ENCODE measurements around the gene RHOC.

Gene RHOC

GRCh38 chr1:112686417-112686816 is 20.5 kb downstream of the RHOC start:
- Histone ChIP-seq H3K27me3 (replicated peaks; ENCODE audit: control insufficient read depth, insufficient read depth, low read length, poor library complexity, severe bottlenecking) (no peaks in the 10 kb centered on the region), H3K36me3 (ENCODE audit: control insufficient read depth, insufficient read depth, low read length) (peaks cover 10% of the 10 kb centered on the region), H3K9me3 (ENCODE audit: control insufficient read depth, low read length) (no peaks in the 10 kb centered on the region), H3K27ac (ENCODE audit: insufficient read depth, low read length, poor library complexity, severe bottlenecking) (no peak overlapping the region), H3K4me3 (ENCODE audit: insufficient read depth, low read depth, low read length, poor library complexity, severe bottlenecking) (no peak overlapping the region), H3K4me1 (ENCODE audit: control insufficient read depth, insufficient read depth, low read length, poor library complexity, severe bottlenecking) (no peaks in the 10 kb centered on the region)
- no peak for DNase-seq

GRCh38 chr1:112685913-112686312 is 21.0 kb downstream of the RHOC start:
- Histone ChIP-seq H3K36me3 (ENCODE audit: control insufficient read depth, insufficient read depth, low read length) (peaks cover 9% of the 10 kb centered on the region), H3K9me3 (ENCODE audit: control insufficient read depth, low read length) (no peaks in the 10 kb centered on the region), H3K27me3 (replicated peaks; ENCODE audit: control insufficient read depth, insufficient read depth, low read length, poor library complexity, severe bottlenecking) (no peaks in the 10 kb centered on the region), H3K4me3 (ENCODE audit: insufficient read depth, low read depth, low read length, poor library complexity, severe bottlenecking) (no peak overlapping the region), H3K4me1 (ENCODE audit: control insufficient read depth, insufficient read depth, low read length, poor library complexity, severe bottlenecking) (no peaks in the 10 kb centered on the region), H3K27ac (ENCODE audit: insufficient read depth, low read length, poor library complexity, severe bottlenecking) (no peak overlapping the region)
- DNase-seq = no peak

- H3K4me3 ChIP-seq (ENCODE audit: insufficient read depth, low read depth, low read length, poor library complexity, severe bottlenecking) = no peak overlapping the region
- H3K27me3 ChIP-seq (replicated peaks; ENCODE audit: control insufficient read depth, insufficient read depth, low read length, poor library complexity, severe bottlenecking) = no peaks in the 10 kb centered on the region
- no peak overlapping the region for H3K27ac ChIP-seq (ENCODE audit: insufficient read depth, low read length, poor library complexity, severe bottlenecking)
- H3K4me1 ChIP-seq (ENCODE audit: control insufficient read depth, insufficient read depth, low read length, poor library complexity, severe bottlenecking) = peaks cover 18% of the 10 kb centered on the region
- H3K36me3 ChIP-seq (ENCODE audit: control insufficient read depth, insufficient read depth, low read length) = no peaks in the 10 kb centered on the region
- H3K9me3 ChIP-seq (ENCODE audit: control insufficient read depth, low read length) = no peaks in the 10 kb centered on the region
- no peak for DNase-seq
These were observed 28.3 kb downstream of the RHOC start for GRCh38 chr1:112678605-112679004.

GRCh38 chr1:112677501-112677900 is 29.4 kb downstream of the RHOC start:
- no peak overlapping the region for H3K27ac ChIP-seq (ENCODE audit: insufficient read depth, low read length, poor library complexity, severe bottlenecking)
- no peak overlapping the region for H3K4me3 ChIP-seq (ENCODE audit: insufficient read depth, low read depth, low read length, poor library complexity, severe bottlenecking)
- no peak for DNase-seq
- no peaks in the 10 kb centered on the region for H3K27me3 ChIP-seq (replicated peaks; ENCODE audit: control insufficient read depth, insufficient read depth, low read length, poor library complexity, severe bottlenecking)
- no peaks in the 10 kb centered on the region for H3K36me3 ChIP-seq (ENCODE audit: control insufficient read depth, insufficient read depth, low read length)
- no peaks in the 10 kb centered on the region for H3K9me3 ChIP-seq (ENCODE audit: control insufficient read depth, low read length)
- peaks cover 19% of the 10 kb centered on the region for H3K4me1 ChIP-seq (ENCODE audit: control insufficient read depth, insufficient read depth, low read length, poor library complexity, severe bottlenecking)

- Histone ChIP-seq H3K4me3 (ENCODE audit: insufficient read depth, low read depth, low read length, poor library complexity, severe bottlenecking) (no peak overlapping the region), H3K36me3 (ENCODE audit: control insufficient read depth, insufficient read depth, low read length) (no peaks in the 10 kb centered on the region), H3K9me3 (ENCODE audit: control insufficient read depth, low read length) (no peaks in the 10 kb centered on the region), H3K4me1 (ENCODE audit: control insufficient read depth, insufficient read depth, low read length, poor library complexity, severe bottlenecking) (peaks cover 19% of the 10 kb centered on the region), H3K27me3 (replicated peaks; ENCODE audit: control insufficient read depth, insufficient read depth, low read length, poor library complexity, severe bottlenecking) (no peaks in the 10 kb centered on the region), H3K27ac (ENCODE audit: insufficient read depth, low read length, poor library complexity, severe bottlenecking) (no peak overlapping the region)
- DNase-seq = no peak
These were observed 30.4 kb downstream of the RHOC start for GRCh38 chr1:112676543-112676942.

GRCh38 chr1:112675728-112676381 is 31.1 kb downstream of the RHOC start:
- Histone ChIP-seq H3K4me3 (ENCODE audit: insufficient read depth, low read depth, low read length, poor library complexity, severe bottlenecking) (peak overlapping the region; percentile 95), H3K4me1 (ENCODE audit: control insufficient read depth, insufficient read depth, low read length, poor library complexity, severe bottlenecking) (peaks cover 19% of the 10 kb centered on the region), H3K9me3 (ENCODE audit: control insufficient read depth, low read length) (no peaks in the 10 kb centered on the region), H3K27me3 (replicated peaks; ENCODE audit: control insufficient read depth, insufficient read depth, low read length, poor library complexity, severe bottlenecking) (no peaks in the 10 kb centered on the region), H3K36me3 (ENCODE audit: control insufficient read depth, insufficient read depth, low read length) (no peaks in the 10 kb centered on the region), H3K27ac (ENCODE audit: insufficient read depth, low read length, poor library complexity, severe bottlenecking) (peak overlapping the region; percentile 79)
- DNase-seq = no peak

GRCh38 chr1:112674986-112675727 is 31.8 kb downstream of the RHOC start:
- Histone ChIP-seq H3K27ac (ENCODE audit: insufficient read depth, low read length, poor library complexity, severe bottlenecking) (peak overlapping the region; percentile 79), H3K27me3 (replicated peaks; ENCODE audit: control insufficient read depth, insufficient read depth, low read length, poor library complexity, severe bottlenecking) (no peaks in the 10 kb centered on the region), H3K36me3 (ENCODE audit: control insufficient read depth, insufficient read depth, low read length) (no peaks in the 10 kb centered on the region), H3K9me3 (ENCODE audit: control insufficient read depth, low read length) (no peaks in the 10 kb centered on the region), H3K4me1 (ENCODE audit: control insufficient read depth, insufficient read depth, low read length, poor library complexity, severe bottlenecking) (peaks cover 19% of the 10 kb centered on the region), H3K4me3 (ENCODE audit: insufficient read depth, low read depth, low read length, poor library complexity, severe bottlenecking) (peak overlapping the region; percentile 95)
- DNase-seq = peak in 2 of 3 donors; percentile 5 to 24

- Histone ChIP-seq H3K9me3 (ENCODE audit: control insufficient read depth, low read length) (no peaks in the 10 kb centered on the region), H3K4me1 (ENCODE audit: control insufficient read depth, insufficient read depth, low read length, poor library complexity, severe bottlenecking) (peaks cover 19% of the 10 kb centered on the region), H3K36me3 (ENCODE audit: control insufficient read depth, insufficient read depth, low read length) (peaks cover 5% of the 10 kb centered on the region), H3K27me3 (replicated peaks; ENCODE audit: control insufficient read depth, insufficient read depth, low read length, poor library complexity, severe bottlenecking) (no peaks in the 10 kb centered on the region), H3K4me3 (ENCODE audit: insufficient read depth, low read depth, low read length, poor library complexity, severe bottlenecking) (peak within 1 kb of the TSS; percentile 95), H3K27ac (ENCODE audit: insufficient read depth, low read length, poor library complexity, severe bottlenecking) (peak within 1 kb of the TSS; percentile 79)
- DNase-seq = peak; percentile 35 to 46 (median 40)
These were observed 32.4 kb downstream of the RHOC start, which contains the start of gene MOV10 for GRCh38 chr1:112674440-112674985. MOV10 (plus strand) TSS chr1:112674659; CDS start chr1:112674913, 254 bp downstream.

GRCh38 chr1:112673592-112674439 is 33.1 kb downstream of the RHOC start:
- H3K27ac ChIP-seq (ENCODE audit: insufficient read depth, low read length, poor library complexity, severe bottlenecking) = peak overlapping the region; percentile 79
- DNase-seq = no peak
- peaks cover 19% of the 10 kb centered on the region for H3K4me1 ChIP-seq (ENCODE audit: control insufficient read depth, insufficient read depth, low read length, poor library complexity, severe bottlenecking)
- H3K9me3 ChIP-seq (ENCODE audit: control insufficient read depth, low read length) = no peaks in the 10 kb centered on the region
- H3K36me3 ChIP-seq (ENCODE audit: control insufficient read depth, insufficient read depth, low read length) = peaks cover 11% of the 10 kb centered on the region
- no peaks in the 10 kb centered on the region for H3K27me3 ChIP-seq (replicated peaks; ENCODE audit: control insufficient read depth, insufficient read depth, low read length, poor library complexity, severe bottlenecking)
- H3K4me3 ChIP-seq (ENCODE audit: insufficient read depth, low read depth, low read length, poor library complexity, severe bottlenecking) = peak overlapping the region; percentile 95
